ENCODE measurements around the gene GDPD5. TPM values are rescaled to one million over a fixed set of nuclear protein-coding genes. Genes with fewer than 3 reads are reported as not detected.

The GDPD5 gene
- total and polyA plus RNA-seq, 4 donors, result 6.2 to 24.7 (median 12.0) TPM

GRCh38 chr11:75536786-75537641 lies 11.3 kb upstream of the GDPD5 start:
- no peaks in the 10 kb centered on the region for H3K9me3 ChIP-seq (ENCODE audit: control insufficient read depth in 4 of 4, insufficient read depth in 3 of 4, low read length in 3 of 4)
- DNase-seq (no peak), ATAC-seq (ENCODE audit: insufficient read depth, low FRiP score) (no peak)
- TF ChIP-seq, protein P1, sequence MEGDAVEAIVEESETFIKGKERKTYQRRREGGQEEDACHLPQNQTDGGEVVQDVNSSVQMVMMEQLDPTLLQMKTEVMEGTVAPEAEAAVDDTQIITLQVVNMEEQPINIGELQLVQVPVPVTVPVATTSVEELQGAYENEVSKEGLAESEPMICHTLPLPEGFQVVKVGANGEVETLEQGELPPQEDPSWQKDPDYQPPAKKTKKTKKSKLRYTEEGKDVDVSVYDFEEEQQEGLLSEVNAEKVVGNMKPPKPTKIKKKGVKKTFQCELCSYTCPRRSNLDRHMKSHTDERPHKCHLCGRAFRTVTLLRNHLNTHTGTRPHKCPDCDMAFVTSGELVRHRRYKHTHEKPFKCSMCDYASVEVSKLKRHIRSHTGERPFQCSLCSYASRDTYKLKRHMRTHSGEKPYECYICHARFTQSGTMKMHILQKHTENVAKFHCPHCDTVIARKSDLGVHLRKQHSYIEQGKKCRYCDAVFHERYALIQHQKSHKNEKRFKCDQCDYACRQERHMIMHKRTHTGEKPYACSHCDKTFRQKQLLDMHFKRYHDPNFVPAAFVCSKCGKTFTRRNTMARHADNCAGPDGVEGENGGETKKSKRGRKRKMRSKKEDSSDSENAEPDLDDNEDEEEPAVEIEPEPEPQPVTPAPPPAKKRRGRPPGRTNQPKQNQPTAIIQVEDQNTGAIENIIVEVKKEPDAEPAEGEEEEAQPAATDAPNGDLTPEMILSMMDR (IDR thresholded peaks at IDR 0.05; ENCODE audit: control extremely low read depth, extremely low read depth), result no peak
- no peak overlapping the region for H3K9ac ChIP-seq (ENCODE audit: insufficient read depth in 1 of 2, low read length in 2 of 2)
- H3K36me3 ChIP-seq (ENCODE audit: control insufficient read depth in 4 of 4, insufficient read depth in 4 of 4, low read length in 4 of 4), result no peaks in the 10 kb centered on the region
- 51 to 56% methylated on average over 13 of the region's 13 CpGs for WGBS, 2 donors
- peaks cover 0 to 11% (median 3%) of the 10 kb centered on the region in 5 donors for H3K4me1 ChIP-seq (ENCODE audit: control insufficient read depth in 5 of 5, insufficient read depth in 5 of 5, low read length in 5 of 5)
- H3K27me3 ChIP-seq (ENCODE audit: control insufficient read depth in 3 of 3, insufficient read depth in 3 of 3, low read length in 2 of 3), result no peaks in the 10 kb centered on the region
- no peak overlapping the region for H3K27ac ChIP-seq (ENCODE audit: low read depth in 1 of 2, low read length in 1 of 2)
- H3K4me3 ChIP-seq, result no peak overlapping the region

DNA sequence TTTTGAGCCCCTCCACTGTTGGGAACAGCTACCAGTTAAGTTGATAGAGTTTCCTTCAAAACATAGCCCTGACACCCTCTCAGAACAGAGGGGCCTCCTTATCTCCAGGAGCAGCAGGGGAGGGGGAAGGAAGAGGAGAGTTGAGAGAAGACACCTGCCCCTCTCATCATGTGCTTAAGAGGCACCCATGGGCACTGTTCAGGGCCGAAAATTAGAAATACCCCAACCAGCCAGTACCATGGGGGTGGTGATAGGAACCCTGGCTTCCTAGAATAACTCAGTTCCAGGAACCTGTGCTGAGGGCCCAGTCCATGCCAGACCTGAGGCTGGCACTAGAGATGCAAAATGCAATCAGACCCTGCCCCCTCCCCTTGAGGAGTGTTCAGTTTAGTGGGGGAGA lies 9.3 kb upstream of the GDPD5 start:
- no peak overlapping the region for H3K4me3 ChIP-seq
- H3K36me3 ChIP-seq (ENCODE audit: control insufficient read depth in 4 of 4, insufficient read depth in 4 of 4, low read length in 4 of 4), result no peaks in the 10 kb centered on the region
- no peaks in the 10 kb centered on the region for H3K9me3 ChIP-seq (ENCODE audit: control insufficient read depth in 4 of 4, insufficient read depth in 3 of 4, low read length in 3 of 4)
- H3K27me3 ChIP-seq (ENCODE audit: control insufficient read depth in 3 of 3, insufficient read depth in 3 of 3, low read length in 2 of 3), result no peaks in the 10 kb centered on the region
- DNase-seq (no peak), ATAC-seq (ENCODE audit: insufficient read depth, low FRiP score) (no peak)
- H3K4me1 ChIP-seq (ENCODE audit: control insufficient read depth in 5 of 5, insufficient read depth in 5 of 5, low read length in 5 of 5), result peaks cover 0 to 11% (median 3%) of the 10 kb centered on the region in 5 donors
- WGBS, 2 donors, result 35 to 66% methylated on average over 1 of the region's 1 CpG
- H3K27ac ChIP-seq (ENCODE audit: low read depth in 1 of 2, low read length in 1 of 2), result no peak overlapping the region
- no peak overlapping the region for H3K9ac ChIP-seq (ENCODE audit: insufficient read depth in 1 of 2, low read length in 2 of 2)
- TF ChIP-seq, protein P1 (IDR thresholded peaks at IDR 0.05; ENCODE audit: control extremely low read depth, extremely low read depth), result no peak

DNA sequence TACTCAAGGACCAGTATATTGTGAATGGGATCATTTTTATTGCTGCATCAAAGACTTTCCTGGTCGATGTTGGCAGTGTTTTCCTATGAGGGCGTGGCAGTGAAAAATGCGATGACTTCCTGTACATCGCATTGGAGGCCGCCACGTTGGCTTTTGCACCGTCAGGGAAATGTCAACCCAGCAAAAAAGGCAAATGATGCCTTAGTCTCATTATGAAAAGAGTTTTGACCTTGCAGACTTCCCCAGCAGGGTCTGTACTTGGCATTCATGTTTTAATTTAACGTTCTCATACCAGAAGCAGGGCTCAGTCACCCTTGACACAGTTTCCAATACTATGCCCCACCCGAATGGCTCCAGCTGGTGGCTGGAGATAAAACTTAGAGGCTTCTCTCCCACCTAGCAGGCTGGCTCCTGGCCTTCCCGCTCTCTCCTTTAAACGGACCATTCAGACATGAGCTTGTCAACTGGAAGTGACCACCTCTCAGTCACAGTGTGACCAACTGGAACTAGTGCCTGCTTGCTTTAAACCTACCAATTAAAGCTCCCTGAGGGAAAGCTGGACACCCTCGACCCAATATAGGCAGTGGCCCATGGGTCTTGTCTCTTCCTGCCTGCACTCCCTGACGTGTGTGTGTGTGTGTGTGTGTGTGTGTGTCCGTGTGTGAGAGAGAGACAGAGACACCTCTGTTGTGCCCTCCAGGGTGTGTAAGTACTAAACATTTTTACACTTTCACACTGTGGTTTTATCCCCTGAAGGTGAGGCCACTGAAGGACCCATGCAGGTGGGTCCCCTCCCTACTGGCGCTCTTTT lies 8.7 kb upstream of the GDPD5 start:
- Histone ChIP-seq H3K36me3 (ENCODE audit: control insufficient read depth in 4 of 4, insufficient read depth in 4 of 4, low read length in 4 of 4) (no peaks in the 10 kb centered on the region), H3K27ac (ENCODE audit: low read depth in 1 of 2, low read length in 1 of 2) (no peak overlapping the region), H3K4me3 (no peak overlapping the region), H3K27me3 (ENCODE audit: control insufficient read depth in 3 of 3, insufficient read depth in 3 of 3, low read length in 2 of 3) (no peaks in the 10 kb centered on the region), H3K9me3 (ENCODE audit: control insufficient read depth in 4 of 4, insufficient read depth in 3 of 4, low read length in 3 of 4) (no peaks in the 10 kb centered on the region), H3K4me1 (ENCODE audit: control insufficient read depth in 5 of 5, insufficient read depth in 5 of 5, low read length in 5 of 5) (peaks cover 0 to 11% (median 3%) of the 10 kb centered on the region in 5 donors), H3K9ac (ENCODE audit: insufficient read depth in 1 of 2, low read length in 2 of 2) (no peak overlapping the region)
- peak in 1 of 3 donors; percentile 20 for DNase-seq
- 42 to 48% methylated on average over 15 of the region's 15 CpGs for WGBS, 2 donors
- ATAC-seq (ENCODE audit: insufficient read depth, low FRiP score), result no peak
- TF ChIP-seq, protein P1 (IDR thresholded peaks at IDR 0.05; ENCODE audit: control extremely low read depth, extremely low read depth), result no peak
